Gastroesophageal sphincter (tissue), 3 donors: ENCODE measurements around the gene CD300A.

Experiments used
- CTCF ChIP-seq, 4 experiments: fragments of 200-600 bp in 2 of 4; fragments of 450-650 bp in 2 of 4; sonication (generic) in 1 of 4; IDR thresholded peaks; one replicate each; pipeline ENCODE4 v1.5.1; 2017 to 2019; ENCODE audit warnings: antibody characterized with exemption in 4 of 4, mild to moderate bottlenecking in 2 of 4, moderate library complexity in 2 of 4
- EP300 ChIP-seq: sonication (generic); formaldehyde crosslinking; IDR thresholded peaks from one replicate; pipeline ENCODE4 v1.6.1; 2017; ENCODE audit warnings: antibody characterized with exemption, mild to moderate bottlenecking
- POLR2A ChIP-seq, 2 donors: fragments of 450-650 bp; IDR thresholded peaks; one replicate each; pipeline ENCODE4 v1.6.1; 2017; ENCODE audit warnings: antibody characterized with exemption in 2 of 2, mild to moderate bottlenecking in 2 of 2, moderate library complexity in 1 of 2
- POLR2AphosphoS5 ChIP-seq: sonication (generic); formaldehyde crosslinking; IDR thresholded peaks from one replicate; pipeline ENCODE4 v1.6.1; 2017; ENCODE audit warnings: antibody characterized with exemption

- TF ChIP-seq CTCF (IDR thresholded peaks at IDR 0.05) (no peak), POLR2AphosphoS5 (no peak), POLR2A (IDR thresholded peaks at IDR 0.05) (no peak), EP300 (no peak)
These were observed 30.6 kb upstream of the CD300A start for GRCh38 chr17:74435775-74436359.
